ENCODE measurements around the gene FAM227B.
A peak's percentile ranks its signal among the peaks of the same experiment; 100 is the strongest.

DNA sequence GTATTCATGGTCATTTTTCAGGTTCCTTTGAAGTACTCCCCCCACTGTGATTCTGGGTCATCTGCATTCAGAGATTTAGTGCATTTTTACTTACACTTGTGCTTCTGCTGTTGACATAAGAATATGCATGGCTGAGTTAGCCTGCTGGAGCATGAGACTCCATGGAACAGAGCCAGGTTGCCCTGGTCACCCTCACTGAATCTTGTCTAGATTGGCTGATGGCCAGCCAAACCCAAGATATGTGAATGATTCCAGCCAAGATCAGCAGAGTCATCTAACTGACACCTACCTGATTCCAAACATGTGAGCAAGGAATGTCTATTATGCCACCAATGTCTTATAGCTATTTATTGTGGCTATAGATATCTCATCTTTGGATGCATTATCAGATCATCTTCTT lies 25.3 kb upstream of the FAM227B start:
- TF ChIP-seq GATA2 (IDR thresholded peaks at IDR 0.05; ENCODE audit: low read depth, low read length) (peak; percentile 40; the same call in 1 of the 2 replicates), GATA3 (IDR thresholded peaks at IDR 0.05; ENCODE audit: low read depth, low read length) (no peak)

Data from SH-SY5Y (cell line).